Measurements from ENCODE around the gene LRFN4.

Gene LRFN4

DNA sequence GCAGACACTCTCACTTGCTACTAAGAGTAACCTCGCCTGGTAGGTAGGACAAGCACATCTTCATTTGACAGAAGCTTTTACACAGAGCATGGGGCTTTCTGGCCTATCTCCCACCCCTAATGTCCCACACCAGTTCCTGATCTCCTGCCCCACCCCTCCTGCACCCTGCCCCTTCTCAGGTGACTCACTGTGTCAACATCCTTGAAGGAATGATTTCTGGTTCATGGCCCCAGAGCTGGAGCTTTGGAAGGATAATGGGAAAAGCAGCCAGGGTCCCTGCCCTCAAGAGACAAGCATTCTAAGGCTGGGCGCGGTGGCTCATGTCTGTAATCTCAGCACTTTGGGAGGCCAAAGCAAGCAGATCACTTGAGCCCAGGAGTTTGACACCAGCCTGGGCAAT lies 47.2 kb downstream of the LRFN4 start:
- Histone ChIP-seq H3K9me3 (replicated peaks in 1 of 2; ENCODE audit: control insufficient read depth in 2 of 2, insufficient read depth in 1 of 2, low read depth in 1 of 2, low read length in 2 of 2) (no peaks in the 10 kb centered on the region), H2BK120ac (ENCODE audit: low read depth, low read length) (no peak overlapping the region), H2AK5ac (ENCODE audit: low read depth, low read length) (no peak overlapping the region), H3K4me2 (ENCODE audit: insufficient read depth, low read length, poor library complexity, severe bottlenecking) (no peak overlapping the region), H4K8ac (ENCODE audit: low read depth, low read length) (no peak overlapping the region), H3K9ac (ENCODE audit: low read depth, low read length, poor library complexity) (no peak overlapping the region), H3K23ac (ENCODE audit: low read depth, low read length, poor library complexity) (no peak overlapping the region), H2BK5ac (ENCODE audit: low read length) (no peak overlapping the region), H3K4me3 (ENCODE audit: low read length in 2 of 2) (no peak overlapping the region), H2AFZ (ENCODE audit: low read length) (no peak overlapping the region), H3K4me1 (ENCODE audit: control insufficient read depth in 2 of 2, insufficient read depth in 1 of 2, low read depth in 1 of 2, low read length in 2 of 2) (peaks cover 17 to 18% of the 10 kb centered on the region in 2 donors), H3K27me3 (ENCODE audit: control insufficient read depth in 3 of 3, insufficient read depth in 3 of 3, low read depth in 1 of 3, low read length in 3 of 3) (no peaks in the 10 kb centered on the region), H4K91ac (ENCODE audit: low read depth, low read length, poor library complexity) (no peak overlapping the region), H3K18ac (ENCODE audit: low read length) (no peak overlapping the region), H2BK12ac (ENCODE audit: low read length) (no peak overlapping the region), H3K4ac (ENCODE audit: low read length) (no peak overlapping the region), H2BK15ac (ENCODE audit: low read length) (no peak overlapping the region), H3K27ac (replicated peaks; ENCODE audit: low read length) (no peak overlapping the region), H3K36me3 (replicated peaks in 1 of 2; ENCODE audit: control insufficient read depth in 2 of 2, insufficient read depth in 2 of 2, low read length in 2 of 2) (no peaks in the 10 kb centered on the region), H3K14ac (ENCODE audit: low read length) (no peak overlapping the region), H3K79me1 (ENCODE audit: low read depth, low read length) (no peaks in the 10 kb centered on the region)
- no peak for DNase-seq (ENCODE audit: low spot score)
- whole genome bisulfite sequencing, 2 donors (ENCODE audit: extremely low coverage in 2 of 2, insufficient read length in 2 of 2, insufficient replicate concordance in 1 of 2), result no CpG with 5 or more reads among the region's 3 CpGs

DNA sequence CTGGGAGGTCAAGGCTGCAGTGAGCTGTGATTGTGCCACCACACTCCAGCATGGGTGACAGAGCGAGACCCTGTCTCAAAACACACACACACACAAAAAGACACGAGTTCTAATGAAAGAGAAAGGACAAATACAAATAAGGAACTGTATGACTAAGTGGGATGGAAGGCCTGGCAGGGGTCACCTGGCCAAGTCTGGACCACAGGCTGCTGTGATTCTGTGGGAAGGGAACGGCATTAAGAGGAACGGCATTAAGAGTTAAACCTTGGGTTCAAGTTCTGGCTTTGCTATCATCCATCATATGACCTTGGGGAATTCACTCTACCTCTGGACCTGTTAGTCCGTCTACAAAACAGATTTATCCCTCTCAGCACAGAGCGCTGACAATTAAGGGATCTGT lies 47.7 kb downstream of the LRFN4 start:
- no peak overlapping the region for H3K14ac ChIP-seq (ENCODE audit: low read length)
- H2AFZ ChIP-seq (ENCODE audit: low read length), result no peak overlapping the region
- H4K91ac ChIP-seq (ENCODE audit: low read depth, low read length, poor library complexity), result no peak overlapping the region
- no peaks in the 10 kb centered on the region for H3K27me3 ChIP-seq (ENCODE audit: control insufficient read depth in 3 of 3, insufficient read depth in 3 of 3, low read depth in 1 of 3, low read length in 3 of 3)
- H3K4me3 ChIP-seq (ENCODE audit: low read length in 2 of 2), result no peak overlapping the region
- no peak overlapping the region for H3K4me2 ChIP-seq (ENCODE audit: insufficient read depth, low read length, poor library complexity, severe bottlenecking)
- H3K9ac ChIP-seq (ENCODE audit: low read depth, low read length, poor library complexity), result no peak overlapping the region
- no peaks in the 10 kb centered on the region for H3K9me3 ChIP-seq (replicated peaks in 1 of 2; ENCODE audit: control insufficient read depth in 2 of 2, insufficient read depth in 1 of 2, low read depth in 1 of 2, low read length in 2 of 2)
- peaks cover 17 to 18% of the 10 kb centered on the region in 2 donors for H3K4me1 ChIP-seq (ENCODE audit: control insufficient read depth in 2 of 2, insufficient read depth in 1 of 2, low read depth in 1 of 2, low read length in 2 of 2)
- no peaks in the 10 kb centered on the region for H3K36me3 ChIP-seq (replicated peaks in 1 of 2; ENCODE audit: control insufficient read depth in 2 of 2, insufficient read depth in 2 of 2, low read length in 2 of 2)
- no peak overlapping the region for H3K27ac ChIP-seq (replicated peaks; ENCODE audit: low read length)
- no peak overlapping the region for H2AK5ac ChIP-seq (ENCODE audit: low read depth, low read length)
- no CpG with 5 or more reads among the region's 6 CpGs for WGBS, 2 donors (ENCODE audit: extremely low coverage in 2 of 2, insufficient read length in 2 of 2, insufficient replicate concordance in 1 of 2)
- no peak overlapping the region for H2BK120ac ChIP-seq (ENCODE audit: low read depth, low read length)
- no peak overlapping the region for H3K18ac ChIP-seq (ENCODE audit: low read length)
- no peak for DNase-seq (ENCODE audit: low spot score)
- H3K79me1 ChIP-seq (ENCODE audit: low read depth, low read length), result no peaks in the 10 kb centered on the region
- H2BK15ac ChIP-seq (ENCODE audit: low read length), result no peak overlapping the region
- no peak overlapping the region for H4K8ac ChIP-seq (ENCODE audit: low read depth, low read length)
- H3K4ac ChIP-seq (ENCODE audit: low read length), result no peak overlapping the region
- H2BK12ac ChIP-seq (ENCODE audit: low read length), result no peak overlapping the region
- H3K23ac ChIP-seq (ENCODE audit: low read depth, low read length, poor library complexity), result no peak overlapping the region
- no peak overlapping the region for H2BK5ac ChIP-seq (ENCODE audit: low read length)

GRCh38 chr11:66904981-66905521 lies 48.2 kb downstream of the LRFN4 start:
- Histone ChIP-seq H3K4me2 (ENCODE audit: insufficient read depth, low read length, poor library complexity, severe bottlenecking) (no peak overlapping the region), H2BK15ac (ENCODE audit: low read length) (no peak overlapping the region), H3K4me1 (ENCODE audit: control insufficient read depth in 2 of 2, insufficient read depth in 1 of 2, low read depth in 1 of 2, low read length in 2 of 2) (peaks cover 17 to 18% of the 10 kb centered on the region in 2 donors), H3K23ac (ENCODE audit: low read depth, low read length, poor library complexity) (no peak overlapping the region), H3K27ac (replicated peaks; ENCODE audit: low read length) (no peak overlapping the region), H3K79me1 (ENCODE audit: low read depth, low read length) (no peaks in the 10 kb centered on the region), H4K8ac (ENCODE audit: low read depth, low read length) (no peak overlapping the region), H3K36me3 (replicated peaks in 1 of 2; ENCODE audit: control insufficient read depth in 2 of 2, insufficient read depth in 2 of 2, low read length in 2 of 2) (no peaks in the 10 kb centered on the region), H2BK5ac (ENCODE audit: low read length) (no peak overlapping the region), H2BK12ac (ENCODE audit: low read length) (no peak overlapping the region), H3K27me3 (ENCODE audit: control insufficient read depth in 3 of 3, insufficient read depth in 3 of 3, low read depth in 1 of 3, low read length in 3 of 3) (no peaks in the 10 kb centered on the region), H2BK120ac (ENCODE audit: low read depth, low read length) (no peak overlapping the region), H3K9ac (ENCODE audit: low read depth, low read length, poor library complexity) (no peak overlapping the region), H3K9me3 (replicated peaks in 1 of 2; ENCODE audit: control insufficient read depth in 2 of 2, insufficient read depth in 1 of 2, low read depth in 1 of 2, low read length in 2 of 2) (no peaks in the 10 kb centered on the region), H2AK5ac (ENCODE audit: low read depth, low read length) (no peak overlapping the region), H3K18ac (ENCODE audit: low read length) (no peak overlapping the region), H2AFZ (ENCODE audit: low read length) (no peak overlapping the region), H3K4me3 (ENCODE audit: low read length in 2 of 2) (no peak overlapping the region), H4K91ac (ENCODE audit: low read depth, low read length, poor library complexity) (no peak overlapping the region), H3K14ac (ENCODE audit: low read length) (no peak overlapping the region), H3K4ac (ENCODE audit: low read length) (no peak overlapping the region)
- DNase-seq (ENCODE audit: low spot score), result no peak
- WGBS, 2 donors (ENCODE audit: extremely low coverage in 2 of 2, insufficient read length in 2 of 2, insufficient replicate concordance in 1 of 2), result no CpG with 5 or more reads among the region's 8 CpGs

DNA sequence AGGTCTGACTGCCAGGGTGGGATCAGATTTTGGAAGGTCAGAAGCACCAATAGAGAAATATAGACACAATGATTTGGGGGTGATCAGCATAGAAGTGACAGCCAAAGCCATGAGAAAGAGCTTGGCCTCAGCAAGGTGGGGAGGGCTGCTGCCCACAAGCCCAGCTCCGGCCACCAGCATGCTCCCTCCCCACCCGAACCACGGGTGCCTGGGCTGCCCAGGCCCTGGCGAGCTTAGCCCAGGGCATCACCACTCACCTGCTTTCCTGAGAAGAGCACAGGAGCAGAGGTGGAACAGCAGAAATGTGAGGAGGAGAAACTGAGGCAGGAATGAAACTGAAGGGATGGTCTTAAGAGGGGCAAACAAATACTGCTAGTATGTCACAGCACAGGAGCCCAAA lies 48.8 kb downstream of the LRFN4 start:
- peak overlapping the region; percentile 13 for H3K23ac ChIP-seq (ENCODE audit: low read depth, low read length, poor library complexity)
- H3K14ac ChIP-seq (ENCODE audit: low read length), result no peak overlapping the region
- H4K91ac ChIP-seq (ENCODE audit: low read depth, low read length, poor library complexity), result no peak overlapping the region
- no peak overlapping the region for H3K27ac ChIP-seq (replicated peaks; ENCODE audit: low read length)
- peak overlapping the region; percentile 83 for H3K18ac ChIP-seq (ENCODE audit: low read length)
- H3K79me1 ChIP-seq (ENCODE audit: low read depth, low read length), result no peaks in the 10 kb centered on the region
- no CpG with 5 or more reads among the region's 4 CpGs for WGBS, 2 donors (ENCODE audit: extremely low coverage in 2 of 2, insufficient read length in 2 of 2, insufficient replicate concordance in 1 of 2)
- H2BK15ac ChIP-seq (ENCODE audit: low read length), result no peak overlapping the region
- no peak overlapping the region for H3K4me2 ChIP-seq (ENCODE audit: insufficient read depth, low read length, poor library complexity, severe bottlenecking)
- H3K4me1 ChIP-seq (ENCODE audit: control insufficient read depth in 2 of 2, insufficient read depth in 1 of 2, low read depth in 1 of 2, low read length in 2 of 2), result peaks cover 18 to 21% of the 10 kb centered on the region in 2 donors
- H2AFZ ChIP-seq (ENCODE audit: low read length), result no peak overlapping the region
- no peak for DNase-seq (ENCODE audit: low spot score)
- no peaks in the 10 kb centered on the region for H3K36me3 ChIP-seq (replicated peaks in 1 of 2; ENCODE audit: control insufficient read depth in 2 of 2, insufficient read depth in 2 of 2, low read length in 2 of 2)
- H3K9ac ChIP-seq (ENCODE audit: low read depth, low read length, poor library complexity), result no peak overlapping the region
- no peaks in the 10 kb centered on the region for H3K27me3 ChIP-seq (ENCODE audit: control insufficient read depth in 3 of 3, insufficient read depth in 3 of 3, low read depth in 1 of 3, low read length in 3 of 3)
- H3K4me3 ChIP-seq (ENCODE audit: low read length in 2 of 2), result no peak overlapping the region
- peak overlapping the region; percentile 22 for H2AK5ac ChIP-seq (ENCODE audit: low read depth, low read length)
- no peak overlapping the region for H2BK12ac ChIP-seq (ENCODE audit: low read length)
- H3K4ac ChIP-seq (ENCODE audit: low read length), result no peak overlapping the region
- H2BK5ac ChIP-seq (ENCODE audit: low read length), result peak overlapping the region; percentile 29
- H3K9me3 ChIP-seq (replicated peaks in 1 of 2; ENCODE audit: control insufficient read depth in 2 of 2, insufficient read depth in 1 of 2, low read depth in 1 of 2, low read length in 2 of 2), result no peaks in the 10 kb centered on the region
- no peak overlapping the region for H4K8ac ChIP-seq (ENCODE audit: low read depth, low read length)
- no peak overlapping the region for H2BK120ac ChIP-seq (ENCODE audit: low read depth, low read length)

Measured in neuronal stem cell (in vitro differentiated cells).